ENCODE measurements around the gene RIMKLB.

GRCh38 chr12:8817856-8818255, 120.1 kb downstream of the RIMKLB start:
- TF ChIP-seq EZH2 (IDR thresholded peaks at IDR 0.05; ENCODE audit: insufficient read depth, poor library complexity, severe bottlenecking) (no peak), EZH2phosphoT487 (IDR thresholded peaks at IDR 0.05; ENCODE audit: insufficient read depth, low read depth) (no peak)
